K562 (cell line): ENCODE results near the gene COLEC12. TPM values are rescaled to one million over a fixed set of nuclear protein-coding genes. Genes with fewer than 3 reads are reported as not detected.

Source experiments
- CBX8 ChIP-seq: fragments of 200-600 bp; sonication (generic); IDR thresholded peaks from 2 replicates; pipeline ENCODE4 v1.6.1; 2012; ENCODE audit warnings: borderline replicate concordance, mixed run types, low read depth, mild to moderate bottlenecking, moderate library complexity, mixed read lengths, low read length, control low read depth, inconsistent platforms; ENCODE audit not compliant: poor library complexity, severe bottlenecking; ENCODE audit errors: extremely low read depth
- CTCF ChIP-seq, 3 experiments: IDR thresholded peaks in 2 of 3; conservative IDR thresholded peaks in 1 of 3; 2 replicates each; pipeline ENCODE4 v1.5.1; 2011 to 2012; ENCODE audit warnings: low read length in 3 of 3, mild to moderate bottlenecking in 3 of 3, control low read depth in 2 of 3, improper control_type of control experiment in 1 of 3, inconsistent platforms in 1 of 3, low read depth in 1 of 3, mixed read lengths in 1 of 3, moderate library complexity in 1 of 3; ENCODE audit not compliant: insufficient read depth in 2 of 3
- DDX20 ChIP-seq: fragments of 450-650 bp; IDR thresholded peaks from 2 replicates; pipeline ENCODE4 v1.6.1; 2016; ENCODE audit warnings: missing genetic modification characterization, low read depth, mild to moderate bottlenecking, missing compliant biosample characterization, moderate library complexity
- DMBX1 ChIP-seq: fragments of 250-450 bp; sonication (Bioruptor Pico); IDR thresholded peaks from 2 replicates; pipeline ENCODE4 v1.8.0; 2022; ENCODE audit warnings: inconsistent platforms, mild to moderate bottlenecking, moderate library complexity, borderline replicate concordance
- GABPB2 ChIP-seq: fragments of 250-450 bp; sonication (Bioruptor Pico); conservative IDR thresholded peaks from 2 replicates; pipeline ENCODE4 v1.5.1; 2021; ENCODE audit warnings: mild to moderate bottlenecking
- GMEB1 ChIP-seq: fragments of 250-450 bp; sonication (Bioruptor Pico); IDR thresholded peaks from 2 replicates; pipeline ENCODE4 v1.4.0; 2020; ENCODE audit warnings: mild to moderate bottlenecking
- IRF1 ChIP-seq: sonication (generic); formaldehyde crosslinking; IDR thresholded peaks from 2 replicates; pipeline ENCODE4 v1.8.0; 2022; ENCODE audit warnings: missing genetic modification reagents, mild to moderate bottlenecking, borderline replicate concordance
- JUND ChIP-seq, 2 experiments: IDR thresholded peaks; 2 replicates in 1 of 2; 3 replicates in 1 of 2; pipeline ENCODE4 v1.6.1; 2011; ENCODE audit warnings: borderline replicate concordance in 2 of 2, low read depth in 2 of 2, low read length in 2 of 2, improper control_type of control experiment in 1 of 2, missing biosample characterization in 1 of 2, missing genetic modification characterization in 1 of 2, missing genetic modification reagents in 1 of 2
- KLF1 ChIP-seq: fragments of 450-650 bp; IDR thresholded peaks from 2 replicates; pipeline ENCODE4 v1.6.1; 2016; ENCODE audit warnings: missing genetic modification characterization, missing compliant biosample characterization
- MAFF ChIP-seq: IDR thresholded peaks from 2 replicates; pipeline ENCODE4 v1.6.1; 2012; ENCODE audit warnings: low read length, improper control_type of control experiment
- MAFG ChIP-seq: fragments of 450-650 bp; conservative IDR thresholded peaks from 2 replicates; pipeline ENCODE4 v1.6.1; 2016; ENCODE audit warnings: missing genetic modification characterization, missing compliant biosample characterization
- MAX ChIP-seq: sonication (generic); formaldehyde crosslinking; IDR thresholded peaks from 2 replicates; pipeline ENCODE4 v1.9.0; 2022; ENCODE audit warnings: mild to moderate bottlenecking, missing genetic modification reagents
- PHF21A ChIP-seq: fragments of 450-650 bp; IDR thresholded peaks from 2 replicates; pipeline ENCODE4 v1.6.1; 2017; ENCODE audit warnings: low read depth, borderline replicate concordance
- TFE3 ChIP-seq: fragments of 450-650 bp; formaldehyde crosslinking; IDR thresholded peaks from 2 replicates; pipeline ENCODE4 v1.4.0; 2020; ENCODE audit warnings: mild to moderate bottlenecking, mixed read lengths
- ZBTB12 ChIP-seq: fragments of 250-450 bp; sonication (Bioruptor Pico); IDR thresholded peaks from 2 replicates; pipeline ENCODE4 v1.4.0; 2020
- ZNF175 ChIP-seq: fragments of 200-800 bp; sonication (Bioruptor generic); IDR thresholded peaks from 2 replicates; pipeline ENCODE4 v1.6.1; 2016; ENCODE audit warnings: low read depth, mild to moderate bottlenecking, missing genetic modification characterization, missing compliant biosample characterization
- ZNF232 ChIP-seq: sonication (generic); formaldehyde crosslinking; IDR thresholded peaks from 2 replicates; pipeline ENCODE4 v1.8.0; 2022; ENCODE audit warnings: mild to moderate bottlenecking, missing genetic modification reagents
- ZNF316 ChIP-seq: fragments of 450-650 bp; IDR thresholded peaks from 2 replicates; pipeline ENCODE4 v1.6.1; 2016
- polyA plus RNA-seq, 8 experiments: library from polyadenylated mRNA; depleted of rRNA in 4 of 8; stranded (reverse) in 5 of 8; unstranded in 3 of 8; fragments of >200 nt; fragmentation: Nextera tagmentation in 2 of 8; fragmentation: Illumina TruSeq in 1 of 8; extraction: Ambion mirVana in 2 of 8; extraction: Trizol in 1 of 8; gene quantifications; 2 replicates each; pipeline versions ENCODE4 v1.2.1 to v1.2.3, GENCODE V29; 2011 to 2014; ENCODE audit warnings: inconsistent platforms in 1 of 8, missing spikeins in 1 of 8
- total RNA-seq, 7 experiments: library from RNA; depleted of rRNA in 6 of 7; stranded (reverse); fragments of >200 nt in 6 of 7; fragmentation: Illumina TruSeq in 2 of 7; extraction: Trizol in 2 of 7; gene quantifications; 2 replicates each; pipeline versions ENCODE4 v1.2.1 to v1.2.3, GENCODE V29; 2011 to 2021; ENCODE audit warnings: low replicate concordance in 1 of 7

COLEC12 gene
- total and polyA plus RNA-seq, 9 of the 15 experiments (the other 6 are each of a cell fraction or from before 2014, with no cell fraction given) = 0.04 TPM; not detected in 8

- TF ChIP-seq ZBTB12 (no peak), GABPB2 (CRISPR knock-in tag) (no peak), IRF1 (CRISPR knock-in tag) (no peak), MAX (CRISPR knock-in tag) (no peak), PHF21A (no peak), ZNF175 (no peak), JUND (IDR thresholded peaks at IDR 0.05; ENCODE audit: borderline replicate concordance, low read depth, low read length) (no peak), JUND (tag; IDR thresholded peaks at IDR 0.05; ENCODE audit: borderline replicate concordance, low read depth, low read length) (no peak), DDX20 (tag) (no peak), ZNF232 (CRISPR knock-in tag) (no peak), ZNF316 (peak; percentile 74), MAFF (peak; percentile 34), CBX8 (peak; percentile 0), CTCF (IDR thresholded peaks at IDR 0.05 in 2 of 3, conservative IDR thresholded peaks at IDR 0.05 in 1 of 3; ENCODE audit: insufficient read depth in 2 of 3, low read depth in 1 of 3, low read length in 3 of 3) (peak; percentile 28 to 48 (median 42); a peak in 4 of 6 replicates), MAFG (tag) (peak; percentile 56; the same call in 1 of the 2 replicates), KLF1 (no peak), TFE3 (no peak), GMEB1 (CRISPR knock-in tag) (no peak), DMBX1 (no peak)
Observed at GRCh38 chr18:292271-292670, 208.2 kb downstream of the COLEC12 start (continued).
